ENCODE results near the gene ACOT8.

- TF ChIP-seq CTCF (IDR thresholded peaks at IDR 0.05) (no peak), POLR2A (IDR thresholded peaks at IDR 0.05) (no peak)
Observed at GRCh38 chr20:45898285-45898684, 41.1 kb upstream of the ACOT8 start.

All from Peyer's patch (tissue), 4 donors.